B cell (primary cell): ENCODE data around the gene CCDC92B. TPM values are rescaled to one million over a fixed set of nuclear protein-coding genes. Genes with fewer than 3 reads are reported as not detected.

Experiments
- ATAC-seq: fragments of 200-7000 bp; cut with Tn5 transposase; one replicate; pipeline ENCODE4 v1.10.0; 2021; ENCODE audit warnings: low read depth, mild to moderate bottlenecking, moderate number of reproducible peaks, moderate library complexity
- CTCF ChIA-PET: fragments of 350-600 bp; sonication (Branson Sonifier 250); formaldehyde crosslinking; loops from one replicate; lab custom pipeline; 2021; ENCODE audit warnings: antibody characterized with exemption, inconsistent platforms; lab: Charles Lee
- POLR2A ChIA-PET: fragments of 350-600 bp; sonication (Branson Sonifier 250); formaldehyde crosslinking; loops from one replicate; lab custom pipeline; 2021; ENCODE audit warnings: antibody characterized with exemption; lab: Charles Lee
- DNase-seq: peaks from one replicate; pipeline ENCODE4 v3.0.0; 2013
- H2AFZ ChIP-seq: 2 replicates; pipeline ENCODE4 v1.6.1; 2012; ENCODE audit warnings: mild to moderate bottlenecking, low read depth, low read length; ENCODE audit not compliant: insufficient read depth, poor library complexity, severe bottlenecking
- H3K27ac ChIP-seq, 2 donors: 1 replicate in 1 of 2; 2 replicates in 1 of 2; pipeline ENCODE4 v1.5.1; 2012 to 2013; ENCODE audit warnings: low read length in 2 of 2, mild to moderate bottlenecking in 2 of 2, moderate library complexity in 1 of 2
- H3K27me3 ChIP-seq, 4 experiments: fragments of 200-600 bp in 1 of 4; sonication (generic) in 1 of 4; replicated peaks in 1 of 4; 1 replicate in 2 of 4; 2 replicates in 2 of 4; pipeline versions ENCODE4 v1.6.1 to v1.7.0; 2013 to 2016; ENCODE audit warnings: low read length in 3 of 4, mild to moderate bottlenecking in 2 of 4, mixed read lengths in 1 of 4, moderate library complexity in 1 of 4; ENCODE audit not compliant: insufficient read depth in 4 of 4, control insufficient read depth in 3 of 4; ENCODE audit errors: control extremely low read depth in 1 of 4
- H3K36me3 ChIP-seq, 2 experiments: replicated peaks in 1 of 2; 1 replicate in 1 of 2; 2 replicates in 1 of 2; pipeline versions ENCODE4 v1.6.1 to v1.7.1; 2013; ENCODE audit warnings: low read length in 1 of 2; ENCODE audit not compliant: insufficient read depth in 2 of 2, control insufficient read depth in 1 of 2; ENCODE audit errors: control extremely low read depth in 1 of 2, extremely low read depth in 1 of 2
- H3K4me1 ChIP-seq, 2 donors: fragments of 200-600 bp in 1 of 2; sonication (generic) in 1 of 2; 1 replicate in 1 of 2; 2 replicates in 1 of 2; pipeline versions ENCODE4 v1.5.1 to v1.6.1; 2013 to 2017; ENCODE audit warnings: low read length in 2 of 2; ENCODE audit not compliant: control insufficient read depth in 2 of 2, insufficient read depth in 2 of 2
- H3K4me2 ChIP-seq: replicated peaks from 2 replicates; pipeline ENCODE3; 2012; ENCODE audit warnings: mild to moderate bottlenecking, low read depth, low read length; ENCODE audit not compliant: poor library complexity, severe bottlenecking
- H3K4me3 ChIP-seq, 5 experiments: fragments of 200-600 bp in 1 of 5; sonication (generic) in 1 of 5; 1 replicate in 3 of 5; 2 replicates in 2 of 5; pipeline versions ENCODE4 v1.5.1 to v1.7.0; 2011 to 2016; ENCODE audit warnings: low read length in 4 of 5, mild to moderate bottlenecking in 4 of 5, low read depth in 2 of 5, control low read depth in 1 of 5, moderate library complexity in 1 of 5; ENCODE audit not compliant: insufficient read depth in 1 of 5; ENCODE audit errors: control extremely low read depth in 1 of 5, extremely low read depth in 1 of 5
- H3K79me2 ChIP-seq: fragments of 200-600 bp; sonication (generic); one replicate; pipeline ENCODE4 v1.6.0; 2016; ENCODE audit warnings: low read length; ENCODE audit not compliant: control insufficient read depth, insufficient read depth
- H3K9ac ChIP-seq: fragments of 200-600 bp; sonication (generic); 2 replicates; pipeline ENCODE4 v1.6.1; 2017; ENCODE audit warnings: mild to moderate bottlenecking, low read length, moderate library complexity
- H3K9me3 ChIP-seq, 3 donors: one replicate each; pipeline versions ENCODE4 v1.6.1 to v1.7.1; 2013; ENCODE audit warnings: low read length in 2 of 3; ENCODE audit not compliant: control insufficient read depth in 2 of 3, insufficient read depth in 1 of 3; ENCODE audit errors: control extremely low read depth in 1 of 3
- H4K20me1 ChIP-seq: 2 replicates; pipeline ENCODE4 v1.6.0; 2012; ENCODE audit warnings: mild to moderate bottlenecking, low read length; ENCODE audit not compliant: insufficient read depth, control insufficient read depth, poor library complexity, severe bottlenecking
- H3K27ac Mint-ChIP-seq: one replicate; pipeline ENCODE4 v1.8.0; 2021; ENCODE audit warnings: mixed read lengths
- H3K27me3 Mint-ChIP-seq: one replicate; pipeline ENCODE4 v1.8.0; 2021; ENCODE audit warnings: mixed read lengths
- H3K4me1 Mint-ChIP-seq: one replicate; pipeline ENCODE4 v1.8.0; 2021; ENCODE audit warnings: mixed read lengths
- H3K4me3 Mint-ChIP-seq: one replicate; pipeline ENCODE4 v1.8.0; 2021; ENCODE audit warnings: mixed read lengths
- H3K9me3 Mint-ChIP-seq: one replicate; pipeline ENCODE4 v1.8.0; 2022; ENCODE audit warnings: mixed read lengths; ENCODE audit not compliant: insufficient read depth
- EZH2 ChIP-seq: IDR thresholded peaks from 2 replicates; pipeline ENCODE4 v1.6.1; 2012; ENCODE audit warnings: borderline replicate concordance, low read depth, mild to moderate bottlenecking, moderate library complexity, low read length; ENCODE audit not compliant: insufficient read depth, poor library complexity, severe bottlenecking
- WGBS: methylation state at CpG from one replicate; pipeline ENCODE4 v1.1.5; 2013; ENCODE audit warnings: missing lambda C conversion rate; ENCODE audit not compliant: insufficient coverage; 5-methylcytosine and 5-hydroxymethylcytosine counted together
- intact Hi-C: fragments of 100-400 bp; cut with micrococcal nuclease; formaldehyde crosslinking; loops from one replicate; pipeline ENCODE4 v1.10.0; 2022
- polyA plus RNA-seq: library from polyadenylated mRNA; depleted of rRNA; stranded (reverse); fragments of >200 nt; gene quantifications from 2 replicates; pipeline ENCODE4 v1.2.3, GENCODE V29; 2012
- total RNA-seq, 2 donors: library from RNA; stranded (reverse); fragments of 120-200 nt in 1 of 2; gene quantifications; 1 replicate in 1 of 2; 2 replicates in 1 of 2; pipeline versions ENCODE4 v1.2.3 to v1.2.4, GENCODE V29; 2013 to 2022
- TF ChIP-seq, protein P1 (sequence below): fragments of 200-600 bp; IDR thresholded peaks from one replicate; pipeline ENCODE4 v1.8.0; 2022; ENCODE audit warnings: antibody characterized with exemption, mild to moderate bottlenecking

Gene CCDC92B
- total and polyA plus RNA-seq, 2 donors (not counting 1 experiment from before 2014, with no cell fraction given) = 0.04 TPM; not detected in 1

DNA sequence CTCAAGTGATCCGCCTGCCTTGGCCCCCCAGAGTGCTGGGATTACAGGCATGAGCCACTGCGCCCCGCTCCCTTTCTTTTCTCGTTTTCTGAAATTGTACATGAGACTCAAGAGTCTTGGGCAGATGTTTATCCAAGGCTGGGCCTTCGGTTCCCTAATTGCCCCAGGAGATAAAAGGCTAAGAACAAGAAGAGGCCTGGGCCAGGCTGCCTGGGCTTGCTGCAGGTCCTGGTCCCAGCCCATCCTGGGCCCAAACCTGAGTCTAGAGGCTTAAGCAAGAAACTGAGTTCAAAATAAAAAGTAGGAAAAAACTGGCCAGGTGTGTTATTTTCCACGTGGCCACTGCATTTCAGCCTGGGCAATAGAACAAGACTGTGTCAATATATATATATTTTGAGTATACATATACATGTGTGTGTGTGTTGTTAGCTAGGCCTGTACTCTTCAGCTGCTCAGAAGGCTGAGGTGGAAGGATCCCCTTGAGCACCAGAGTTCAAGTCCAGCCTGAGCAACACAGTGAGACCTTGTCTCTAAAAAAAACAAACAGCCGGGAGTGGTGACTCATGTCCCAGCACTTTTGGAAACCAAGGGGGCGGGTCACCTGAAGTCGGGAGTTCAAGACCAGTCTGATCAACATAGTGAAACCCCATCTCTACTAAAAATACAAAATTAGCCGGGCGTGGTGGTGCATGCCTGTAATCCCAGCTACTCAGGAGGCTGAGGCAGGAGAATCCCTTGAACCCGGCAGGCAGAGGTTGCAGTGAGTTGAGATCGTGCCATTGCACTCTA lies 31.1 kb downstream of the CCDC92B start:
- no peak overlapping the region for H2AFZ ChIP-seq
- Mint-ChIP-seq H3K27ac (no peak overlapping the region), H3K27me3 (peaks cover 3% of the 10 kb centered on the region), H3K4me1 (no peaks in the 10 kb centered on the region), H3K9me3 (no peaks in the 10 kb centered on the region), H3K4me3 (no peak overlapping the region)
- H3K27me3 ChIP-seq = peaks cover 0 to 3% (median 0%) of the 10 kb centered on the region in 4 experiments
- H3K27ac ChIP-seq = no peak overlapping the region
- no peak overlapping the region for H3K4me3 ChIP-seq
- TF ChIP-seq EZH2 = no peak
- TF ChIP-seq, protein P1, sequence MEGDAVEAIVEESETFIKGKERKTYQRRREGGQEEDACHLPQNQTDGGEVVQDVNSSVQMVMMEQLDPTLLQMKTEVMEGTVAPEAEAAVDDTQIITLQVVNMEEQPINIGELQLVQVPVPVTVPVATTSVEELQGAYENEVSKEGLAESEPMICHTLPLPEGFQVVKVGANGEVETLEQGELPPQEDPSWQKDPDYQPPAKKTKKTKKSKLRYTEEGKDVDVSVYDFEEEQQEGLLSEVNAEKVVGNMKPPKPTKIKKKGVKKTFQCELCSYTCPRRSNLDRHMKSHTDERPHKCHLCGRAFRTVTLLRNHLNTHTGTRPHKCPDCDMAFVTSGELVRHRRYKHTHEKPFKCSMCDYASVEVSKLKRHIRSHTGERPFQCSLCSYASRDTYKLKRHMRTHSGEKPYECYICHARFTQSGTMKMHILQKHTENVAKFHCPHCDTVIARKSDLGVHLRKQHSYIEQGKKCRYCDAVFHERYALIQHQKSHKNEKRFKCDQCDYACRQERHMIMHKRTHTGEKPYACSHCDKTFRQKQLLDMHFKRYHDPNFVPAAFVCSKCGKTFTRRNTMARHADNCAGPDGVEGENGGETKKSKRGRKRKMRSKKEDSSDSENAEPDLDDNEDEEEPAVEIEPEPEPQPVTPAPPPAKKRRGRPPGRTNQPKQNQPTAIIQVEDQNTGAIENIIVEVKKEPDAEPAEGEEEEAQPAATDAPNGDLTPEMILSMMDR = no peak
- no peak for ATAC-seq
- no peaks in the 10 kb centered on the region for H3K4me1 ChIP-seq
- intact Hi-C loops = no loop called here
- H4K20me1 ChIP-seq = no peaks in the 10 kb centered on the region
- no peaks in the 10 kb centered on the region for H3K36me3 ChIP-seq
- no peaks in the 10 kb centered on the region for H3K9me3 ChIP-seq
- CTCF ChIA-PET = no interaction called here
- 79% methylated on average over 8 of the region's 13 CpGs for WGBS
- no peak for DNase-seq
- H3K79me2 ChIP-seq = no peaks in the 10 kb centered on the region
- POLR2A ChIA-PET = no interaction called here
- H3K4me2 ChIP-seq = no peak overlapping the region
- H3K9ac ChIP-seq = no peak overlapping the region

GRCh38 chr17:2716649-2717048 lies 32.8 kb downstream of the CCDC92B start:
- no peaks in the 10 kb centered on the region for H4K20me1 ChIP-seq
- peaks cover 8% of the 10 kb centered on the region for H3K79me2 ChIP-seq
- ATAC-seq (no peak), DNase-seq (no peak)
- TF ChIP-seq EZH2 = no peak
- TF ChIP-seq, protein P1 = no peak
- Mint-ChIP-seq H3K4me3 (no peak overlapping the region), H3K27me3 (no peaks in the 10 kb centered on the region), H3K27ac (no peak overlapping the region), H3K4me1 (peaks cover 10% of the 10 kb centered on the region), H3K9me3 (no peaks in the 10 kb centered on the region)
- no peaks in the 10 kb centered on the region for H3K9me3 ChIP-seq
- ChIA-PET CTCF (no interaction called here), POLR2A (no interaction called here)
- intact Hi-C loops = no loop called here
- H3K9ac ChIP-seq = no peak overlapping the region
- WGBS = 100% methylated on average over 2 of the region's 5 CpGs
- no peaks in the 10 kb centered on the region for H3K27me3 ChIP-seq
- peaks cover 3 to 11% of the 10 kb centered on the region in 2 donors for H3K4me1 ChIP-seq
- H2AFZ ChIP-seq = no peak overlapping the region
- H3K4me2 ChIP-seq = no peak overlapping the region
- H3K36me3 ChIP-seq = no peaks in the 10 kb centered on the region
- no peak overlapping the region for H3K4me3 ChIP-seq
- no peak overlapping the region for H3K27ac ChIP-seq
